Mucosa of gallbladder (tissue), 1 donor: ENCODE data around the gene GRK5. TPM values are rescaled to one million over a fixed set of nuclear protein-coding genes. Genes with fewer than 3 reads are reported as not detected.
A peak's percentile ranks its signal among the peaks of the same experiment; 100 is the strongest.

Experiments used
- DNase-seq: peaks from one replicate; pipeline ENCODE4 v3.0.0-alpha.2; 2020; ENCODE audit warnings: low spot score
- total RNA-seq: library from RNA; stranded (reverse); gene quantifications from one replicate; pipeline ENCODE4 v1.2.1, GENCODE V29; 2021
- donor health status: DM: no; HTN: no; CAD: no.

GRK5 gene
- total RNA-seq, 1 donor from 2014 or later: 21.1 TPM

DNA sequence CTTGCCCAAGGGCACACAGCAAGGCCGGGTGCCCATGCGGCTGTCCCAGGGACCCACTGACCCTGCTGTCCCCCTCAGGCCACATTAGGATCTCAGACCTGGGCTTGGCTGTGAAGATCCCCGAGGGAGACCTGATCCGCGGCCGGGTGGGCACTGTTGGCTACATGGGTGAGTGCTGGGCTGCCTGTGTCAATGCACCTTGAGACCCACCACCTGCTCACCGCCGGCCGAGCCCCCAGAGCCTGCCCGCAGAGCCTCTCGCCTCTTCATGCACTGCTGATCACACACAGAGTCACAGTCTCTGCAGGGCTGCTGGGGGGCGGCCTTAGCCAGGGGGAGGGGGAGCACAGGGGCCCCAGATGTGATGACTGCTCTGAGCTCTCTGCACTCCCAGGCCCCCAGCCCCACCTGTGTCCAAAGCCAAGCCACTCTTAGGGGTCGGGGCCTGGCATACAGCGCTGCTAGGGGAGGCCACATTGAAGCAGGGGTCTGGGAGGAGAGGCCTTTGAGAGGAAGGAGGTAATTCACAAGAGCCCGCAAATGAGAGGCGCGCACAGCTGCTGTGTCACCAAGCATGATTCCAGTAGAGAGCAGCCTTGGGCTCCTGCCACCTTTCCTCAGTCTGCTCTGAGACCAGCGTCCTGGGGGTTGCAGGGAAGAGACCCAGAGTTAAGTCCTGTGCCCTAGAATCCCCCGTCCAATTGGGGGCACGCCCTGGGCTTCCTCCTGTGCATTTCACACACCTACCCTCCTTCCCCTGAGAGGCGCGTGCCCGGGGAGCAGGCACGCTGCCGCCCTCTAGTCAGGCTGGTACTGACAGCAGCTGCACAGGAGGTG lies 234.8 kb downstream of the GRK5 start:
- DNase-seq: no peak

- no peak for DNase-seq
Measured at GRCh38 chr10:119442758-119443060, 235.3 kb downstream of the GRK5 start.

DNA sequence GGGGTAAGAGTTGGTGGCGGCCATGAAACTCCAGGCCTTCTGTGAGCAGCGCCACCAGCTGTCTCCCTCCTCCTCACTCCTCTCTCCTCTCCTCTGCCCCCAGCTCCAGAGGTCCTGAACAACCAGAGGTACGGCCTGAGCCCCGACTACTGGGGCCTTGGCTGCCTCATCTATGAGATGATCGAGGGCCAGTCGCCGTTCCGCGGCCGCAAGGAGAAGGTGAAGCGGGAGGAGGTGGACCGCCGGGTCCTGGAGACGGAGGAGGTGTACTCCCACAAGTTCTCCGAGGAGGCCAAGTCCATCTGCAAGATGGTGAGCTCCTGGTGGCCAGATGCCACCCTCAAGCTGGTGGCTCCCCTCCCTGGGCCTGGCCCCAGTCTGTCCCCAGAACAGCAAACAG lies 236.1 kb downstream of the GRK5 start:
- no peak for DNase-seq

DNA sequence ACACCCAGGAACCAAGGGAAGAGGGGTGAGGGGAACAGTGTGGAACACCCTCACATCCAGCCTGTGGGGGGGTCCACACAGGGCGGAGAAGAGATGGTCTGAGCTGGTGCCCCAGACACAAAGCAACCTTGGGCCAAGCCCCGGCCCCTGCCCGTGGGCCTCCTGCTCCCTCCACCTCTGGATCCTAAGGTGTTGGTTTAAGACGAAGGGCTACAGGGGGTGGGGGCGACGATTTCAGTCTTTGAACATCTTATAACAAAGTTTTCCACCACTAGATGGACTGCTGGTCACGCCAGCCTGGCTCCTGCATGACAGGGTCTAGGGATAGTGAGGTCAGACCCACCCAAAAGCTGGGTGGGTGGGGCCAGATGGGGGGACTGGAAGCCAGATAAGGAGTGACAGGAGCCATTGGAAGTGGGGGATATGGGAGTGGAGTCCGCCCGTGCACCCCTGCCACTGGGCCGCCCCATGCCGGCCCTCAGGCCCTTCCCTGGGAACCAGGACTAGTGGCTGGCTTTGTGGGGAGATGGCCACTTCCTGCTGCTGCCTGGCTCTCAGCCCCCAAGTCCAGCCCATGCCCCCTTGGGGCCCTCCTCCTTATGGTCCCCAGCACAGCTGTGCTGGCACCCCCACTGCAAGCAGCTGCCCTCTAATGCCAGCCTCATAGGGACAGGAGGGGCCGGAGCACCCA lies 236.7 kb downstream of the GRK5 start:
- DNase-seq: no peak

DNA sequence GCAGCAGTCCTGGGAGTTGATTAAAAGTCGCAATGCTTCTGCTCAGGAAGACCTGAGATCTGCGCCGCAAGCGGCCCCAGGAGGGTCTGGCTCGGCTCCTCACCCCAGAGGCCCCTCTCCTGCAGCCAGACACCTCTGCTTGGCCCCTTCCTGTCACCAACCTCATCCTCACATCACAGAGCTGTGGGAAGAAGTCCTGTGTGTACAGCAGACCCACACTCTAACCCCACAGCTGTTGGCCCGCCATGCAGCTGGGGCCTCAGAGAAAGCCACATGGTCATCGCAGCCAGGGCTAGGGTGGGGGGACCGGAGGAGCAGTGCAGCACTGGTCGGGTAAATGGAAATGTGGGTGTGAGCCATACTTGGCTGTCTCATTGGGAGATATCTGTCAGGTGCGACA lies 237.5 kb downstream of the GRK5 start:
- DNase-seq: no peak

GRCh38 chr10:119445311-119445934 lies 238.1 kb downstream of the GRK5 start:
- peak; percentile 85 for DNase-seq

DNA sequence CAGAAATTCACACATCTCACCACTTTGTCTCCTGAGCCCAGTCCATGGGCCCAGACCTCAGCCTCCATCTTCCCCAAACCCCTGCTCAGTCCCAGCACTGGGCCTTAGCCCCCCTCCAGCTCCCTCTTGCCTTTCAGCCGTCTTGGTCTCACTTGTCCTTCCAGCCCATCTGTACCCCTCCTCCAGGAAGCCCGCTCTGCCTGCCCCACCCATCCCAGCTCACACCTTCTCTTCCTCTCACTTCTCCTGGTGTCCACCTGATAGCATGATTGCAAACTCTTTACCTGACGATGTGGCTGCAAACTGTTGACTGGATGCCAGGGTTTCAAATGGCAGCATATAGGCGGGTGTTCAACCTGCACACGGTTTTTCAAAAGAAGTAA lies 238.6 kb downstream of the GRK5 start:
- no peak for DNase-seq

- DNase-seq: no peak
Measured at GRCh38 chr10:119446441-119447277, 239.3 kb downstream of the GRK5 start.

DNA sequence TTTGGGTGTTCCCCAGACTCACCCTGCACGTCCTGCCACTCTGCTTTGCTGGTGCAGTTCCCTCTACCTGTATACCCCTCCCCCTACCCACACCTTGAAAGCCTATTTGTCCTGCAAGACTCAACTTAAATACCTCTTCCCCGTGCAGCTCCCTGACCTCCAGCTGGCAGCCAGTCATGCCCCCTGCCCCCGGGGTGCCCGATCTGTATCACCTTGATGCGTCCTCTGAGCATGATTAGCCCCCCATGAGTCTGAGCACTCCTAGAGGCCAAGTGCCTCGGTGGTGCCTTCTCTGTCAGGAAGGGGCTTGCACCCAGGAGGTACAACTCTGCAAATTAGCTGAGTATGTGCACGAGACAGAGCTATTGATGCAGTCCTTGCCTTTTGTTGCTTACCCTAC lies 240.1 kb downstream of the GRK5 start:
- no peak for DNase-seq

- no peak for DNase-seq
Measured at GRCh38 chr10:119447823-119448546, 240.6 kb downstream of the GRK5 start.

DNA sequence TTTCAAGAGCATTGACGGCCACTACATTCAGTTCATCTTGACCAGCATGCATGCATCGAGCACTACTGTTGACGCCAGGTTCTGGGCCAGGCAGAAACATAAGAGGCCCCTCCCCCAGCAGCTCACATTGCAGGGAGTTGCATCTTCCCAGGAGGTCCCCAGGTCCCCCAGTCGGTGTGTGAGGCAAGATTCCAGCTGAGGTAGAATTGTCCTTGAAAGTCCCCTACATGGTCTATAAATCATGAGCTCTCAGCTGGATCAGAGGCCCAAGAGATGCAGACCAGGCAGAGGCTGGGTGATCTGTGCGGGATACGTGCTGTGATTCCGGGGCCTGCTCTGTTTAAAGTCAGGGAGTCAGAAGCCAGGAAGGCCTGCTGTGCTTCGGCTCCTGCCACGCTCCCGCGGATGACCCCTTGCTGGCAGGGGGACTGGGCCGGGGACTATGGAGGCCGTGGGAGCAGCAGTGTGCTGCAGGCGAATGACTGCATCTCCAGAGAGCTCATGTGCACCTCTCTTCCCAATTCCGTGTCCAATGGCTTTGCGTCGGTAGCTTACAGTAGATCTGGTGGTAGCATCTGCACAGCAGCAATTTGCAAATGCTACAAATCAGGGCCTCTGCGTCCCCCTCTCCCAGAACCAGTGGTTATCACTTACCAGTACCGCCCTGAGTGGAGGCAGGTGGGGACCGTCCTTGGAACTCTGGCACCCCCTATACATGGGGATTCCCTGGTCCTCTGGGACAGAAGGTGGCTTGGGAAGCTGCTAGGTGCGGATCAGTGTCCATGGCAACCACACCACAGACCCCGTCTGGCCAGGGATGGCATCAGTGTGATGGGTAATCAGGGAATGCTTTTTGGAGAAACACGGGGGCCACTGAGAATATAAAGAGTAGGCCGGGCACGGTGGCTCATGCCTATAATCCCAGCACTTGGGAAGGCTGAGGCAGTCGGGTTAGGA lies 241.5 kb downstream of the GRK5 start:
- no peak for DNase-seq

- DNase-seq: peak; percentile 53
Measured at GRCh38 chr10:119449760-119450461, 242.5 kb downstream of the GRK5 start.

- DNase-seq: no peak
Measured at GRCh38 chr10:119450606-119451299, 243.4 kb downstream of the GRK5 start.

DNA sequence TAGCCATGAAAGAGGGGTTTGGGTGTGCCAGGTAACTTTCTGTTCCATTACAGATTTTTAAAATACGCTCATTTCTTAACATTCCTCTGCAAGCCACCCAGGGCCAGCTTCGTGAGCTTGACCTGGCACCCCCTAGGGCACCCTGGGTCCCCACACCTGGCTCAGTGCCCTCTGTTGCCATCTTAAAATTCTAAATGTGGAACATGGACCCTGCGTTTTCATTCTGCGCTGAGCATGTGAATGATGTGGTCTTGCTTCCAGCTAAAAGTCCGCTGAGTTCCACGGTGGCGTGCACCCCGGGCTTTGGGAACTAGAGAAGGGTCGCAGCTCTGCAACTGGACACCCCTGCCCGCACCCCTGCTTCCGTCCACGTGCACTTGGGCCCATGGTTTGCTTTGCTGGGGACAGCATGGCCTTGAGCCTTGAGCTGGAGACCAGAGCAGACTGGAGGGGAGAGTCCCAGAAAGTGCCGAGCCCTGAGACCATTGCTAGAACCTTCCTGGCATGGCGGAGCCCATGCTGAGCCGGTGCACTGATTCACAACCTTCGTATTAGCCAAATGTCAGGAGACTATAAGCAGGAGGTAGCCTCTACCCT lies 244.0 kb downstream of the GRK5 start:
- DNase-seq: no peak

GRCh38 chr10:119452396-119452795 lies 245.0 kb downstream of the GRK5 start:
- no peak for DNase-seq

DNA sequence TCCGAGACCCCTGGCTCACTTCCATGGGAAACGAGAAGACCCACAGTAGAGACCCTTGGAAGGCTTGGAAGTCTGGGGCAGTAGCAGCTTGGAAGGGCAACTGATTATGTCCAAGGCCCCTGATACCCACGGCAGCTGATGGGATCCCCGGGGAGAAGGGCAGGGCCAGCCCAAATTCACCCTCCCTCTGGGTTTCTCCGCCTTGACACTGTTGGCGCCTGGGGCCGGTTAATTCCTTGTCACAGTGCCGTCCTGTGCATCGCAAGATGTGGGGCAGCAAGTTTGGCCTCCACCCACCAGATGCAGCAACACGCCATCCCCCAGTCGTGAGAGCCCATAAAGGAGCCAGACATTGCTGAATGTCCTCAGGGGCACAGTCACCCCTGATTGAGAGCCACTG lies 245.9 kb downstream of the GRK5 start:
- no peak for DNase-seq

- DNase-seq: no peak
Measured at GRCh38 chr10:119454316-119454715, 246.9 kb downstream of the GRK5 start.

- DNase-seq: no peak
Measured at GRCh38 chr10:119454990-119455389, 247.6 kb downstream of the GRK5 start.
